HepG2 (cell line): Measurements from ENCODE around the gene SPATA46. TPM values are rescaled to one million over a fixed set of nuclear protein-coding genes. Genes with fewer than 3 reads are reported as not detected.
A peak's percentile ranks its signal among the peaks of the same experiment; 100 is the strongest.

ENCODE experiments used
- PBX3 ChIP-seq: sonication (generic); formaldehyde crosslinking; IDR thresholded peaks from 2 replicates; pipeline ENCODE4 v1.8.1; 2023; ENCODE audit warnings: missing genetic modification reagents, inconsistent platforms, borderline replicate concordance
- TOE1 ChIP-seq: sonication (generic); formaldehyde crosslinking; IDR thresholded peaks from 2 replicates; pipeline ENCODE4 v1.4.0; 2020; ENCODE audit warnings: mild to moderate bottlenecking, missing genetic modification reagents
- microRNA counts: library from miRNA; unstranded; fragments of <30 nt; microRNA quantifications from one replicate; lab custom pipeline; 2015
- microRNA-seq: library from miRNA; unstranded; fragments of <30 nt; microRNA quantifications from one replicate; pipeline ENCODE4, GENCODE V29; 2020
- polyA plus RNA-seq, 8 experiments: library from polyadenylated mRNA; depleted of rRNA in 3 of 8; stranded (reverse) in 7 of 8; unstranded in 1 of 8; fragments of >200 nt; fragmentation: Illumina TruSeq in 4 of 8; extraction: Trizol in 4 of 8; gene quantifications; 2 replicates each; pipeline versions ENCODE4 v1.2.1 to v1.2.3, GENCODE V29; 2011 to 2016; ENCODE audit warnings: low read depth in 4 of 8, missing spikeins in 1 of 8, mixed read lengths in 1 of 8; ENCODE audit not compliant: insufficient read depth in 1 of 8
- small RNA-seq, 3 experiments: library from RNA; depleted of rRNA; stranded (forward); fragments of <200 nt; gene quantifications; one replicate each; pipeline ENCODE3, GENCODE V24; 2012; ENCODE audit warnings: low read depth in 2 of 3, low replicate concordance in 1 of 3; ENCODE audit not compliant: insufficient read length in 3 of 3, insufficient read depth in 2 of 3
- total RNA-seq, 5 experiments: library from RNA; depleted of rRNA; stranded (reverse); fragments of >200 nt; fragmentation: Illumina TruSeq; extraction: Trizol; gene quantifications; 2 replicates each; pipeline ENCODE4 v1.2.3, GENCODE V29; 2016; ENCODE audit warnings: low read depth in 1 of 5

Gene SPATA46
- total and polyA plus RNA-seq, 2 of the 13 experiments (the other 11 are each of a cell fraction or from before 2014, with no cell fraction given), result not detected

DNA sequence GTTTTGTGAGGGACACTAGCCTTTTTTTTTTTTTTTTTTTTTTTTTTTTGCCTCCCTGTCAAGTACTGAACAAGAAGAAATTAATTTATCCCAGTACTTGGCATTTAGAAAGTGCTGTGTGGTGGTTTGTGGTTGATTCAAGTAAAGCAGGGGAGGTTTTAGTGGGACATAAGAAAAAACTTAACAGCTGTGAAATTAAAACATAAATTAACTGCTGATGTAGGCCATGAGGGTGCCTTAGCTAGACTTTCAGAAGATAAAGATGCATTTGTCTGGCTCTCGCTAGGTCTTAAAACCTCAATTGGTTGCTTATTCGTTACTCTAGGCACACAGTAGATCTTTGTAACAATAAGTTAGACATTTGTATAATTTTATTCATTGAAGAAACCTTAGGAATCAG lies 52.3 kb downstream of the SPATA46 start (continued):
- TF ChIP-seq PBX3 (no peak), TOE1 (no peak)

MicroRNAs within 50 kb of the gene (microRNA counts, 767-probe panel; counts per million panel counts)
- microRNA hsa-miR-556-3p (lab: Ali Mortazavi, UCI) (not detected), microRNA hsa-miR-556-5p (lab: Ali Mortazavi, UCI) (not detected)

Small RNA genes lying within 50 kb of the gene (microRNA-seq; reads per million reads assigned to microRNA genes)
- 180 reads per million, percentile 79 among the genes with 10 or more reads in this experiment for gene MIR556

Small RNA genes lying within 50 kb of the gene (small RNA-seq; reads per million reads assigned to genes)
- gene MIR556 (0.31 to 176 (median 166) reads per million in 3 experiments), gene RNA5SP61 (0 reads per million in 3 experiments)

Other genes with a start within 250 kb of the SPATA46 start
- gene C1orf226, start 4.9 kb upstream of the SPATA46 start, total RNA-seq (2016; rRNA removed; fragmentation: Illumina TruSeq; extraction: Trizol), result 4.7 and 7.2 TPM in 2 replicates
- gene C1orf226, start 4.9 kb upstream of the SPATA46 start, polyA plus RNA-seq (2011; rRNA removed), result 4.9 and 6.0 TPM in 2 replicates
- gene SH2D1B, start 35.3 kb upstream of the SPATA46 start, total RNA-seq (2016; rRNA removed; fragmentation: Illumina TruSeq; extraction: Trizol), result not detected in 2 replicates
- gene SH2D1B, start 35.3 kb upstream of the SPATA46 start, polyA plus RNA-seq (2011; rRNA removed), result not detected in 2 replicates
- 20.0 and 27.9 TPM in 2 replicates for gene UHMK1, start 121.0 kb upstream of the SPATA46 start, total RNA-seq (2016; rRNA removed; fragmentation: Illumina TruSeq; extraction: Trizol)
- gene UHMK1, start 121.0 kb upstream of the SPATA46 start, polyA plus RNA-seq (2011; rRNA removed), result 10.4 and 12.9 TPM in 2 replicates
- gene UAP1, start 184.9 kb upstream of the SPATA46 start, total RNA-seq (2016; rRNA removed; fragmentation: Illumina TruSeq; extraction: Trizol), result 117 and 162 TPM in 2 replicates
- gene UAP1, start 184.9 kb upstream of the SPATA46 start, polyA plus RNA-seq (2011; rRNA removed), result 37.9 and 48.4 TPM in 2 replicates